GM18907 (cell line): ENCODE results near the gene TOMM6.
A peak's percentile ranks its signal among the peaks of the same experiment; 100 is the strongest.

Experiments
- ATAC-seq: cut with Tn5 transposase; IDR thresholded peaks from one replicate; pipeline ENCODE4 v1.9.1; 2021; ENCODE audit warnings: mild to moderate bottlenecking, moderate library complexity; ENCODE audit not compliant: unreplicated experiment

TOMM6 gene

GRCh38 chr6:41787219-41787917, at the start of gene TOMM6:
TOMM6 (plus strand) TSS chr6:41787694; CDS start chr6:41787698, 4 bp downstream.
- peak; percentile 79 for ATAC-seq

- no peak for ATAC-seq
Observed at GRCh38 chr6:41739041-41739440, 48.5 kb upstream of the TOMM6 start.

GRCh38 chr6:41740366-41741162, 46.9 kb upstream of the TOMM6 start:
- ATAC-seq, result no peak

- no peak for ATAC-seq
Observed at GRCh38 chr6:41741625-41742490, 45.6 kb upstream of the TOMM6 start.

- ATAC-seq, result no peak
Observed at GRCh38 chr6:41743406-41744235, 43.9 kb upstream of the TOMM6 start.

GRCh38 chr6:41744236-41744787, 43.2 kb upstream of the TOMM6 start:
- ATAC-seq, result no peak

GRCh38 chr6:41746107-41746506, 41.4 kb upstream of the TOMM6 start:
- no peak for ATAC-seq

- no peak for ATAC-seq
Observed at GRCh38 chr6:41747256-41748101, 40.0 kb upstream of the TOMM6 start, which contains the start of gene PGC. PGC (minus strand) TSS chr6:41747397; CDS start chr6:41747334, 63 bp downstream.

GRCh38 chr6:41748102-41748477, 39.4 kb upstream of the TOMM6 start:
- no peak for ATAC-seq

- ATAC-seq, result no peak
Observed at GRCh38 chr6:41748542-41748941, 39.0 kb upstream of the TOMM6 start.

GRCh38 chr6:41750374-41750773, 37.1 kb upstream of the TOMM6 start:
- no peak for ATAC-seq

GRCh38 chr6:41755895-41756294, 31.6 kb upstream of the TOMM6 start:
- no peak for ATAC-seq

- no peak for ATAC-seq
Observed at GRCh38 chr6:41756354-41756753, 31.1 kb upstream of the TOMM6 start.

- ATAC-seq, result no peak
Observed at GRCh38 chr6:41757271-41757670, 30.2 kb upstream of the TOMM6 start.

GRCh38 chr6:41757931-41758640, 29.4 kb upstream of the TOMM6 start:
- ATAC-seq, result no peak

- ATAC-seq, result no peak
Observed at GRCh38 chr6:41758641-41759035, 28.9 kb upstream of the TOMM6 start.

- ATAC-seq, result no peak
Observed at GRCh38 chr6:41759106-41759904, 28.2 kb upstream of the TOMM6 start.
